Mammary epithelial cell (primary cell): ENCODE results near the gene FNDC5.

Source experiments
- EZH2 ChIP-seq: IDR thresholded peaks from 2 replicates; pipeline ENCODE4 v1.6.1; 2012; ENCODE audit warnings: low read length, inconsistent platforms, borderline replicate concordance
- TF ChIP-seq, protein P1 (sequence below), 2 donors: IDR thresholded peaks in 1 of 2; conservative IDR thresholded peaks in 1 of 2; 2 replicates each; pipeline ENCODE4 v1.5.1; 2011 to 2012; ENCODE audit warnings: inconsistent platforms in 2 of 2, low read length in 2 of 2, mild to moderate bottlenecking in 2 of 2, control low read depth in 1 of 2, low read depth in 1 of 2; ENCODE audit not compliant: insufficient read depth in 1 of 2; ENCODE audit errors: extremely low read depth in 1 of 2

DNA sequence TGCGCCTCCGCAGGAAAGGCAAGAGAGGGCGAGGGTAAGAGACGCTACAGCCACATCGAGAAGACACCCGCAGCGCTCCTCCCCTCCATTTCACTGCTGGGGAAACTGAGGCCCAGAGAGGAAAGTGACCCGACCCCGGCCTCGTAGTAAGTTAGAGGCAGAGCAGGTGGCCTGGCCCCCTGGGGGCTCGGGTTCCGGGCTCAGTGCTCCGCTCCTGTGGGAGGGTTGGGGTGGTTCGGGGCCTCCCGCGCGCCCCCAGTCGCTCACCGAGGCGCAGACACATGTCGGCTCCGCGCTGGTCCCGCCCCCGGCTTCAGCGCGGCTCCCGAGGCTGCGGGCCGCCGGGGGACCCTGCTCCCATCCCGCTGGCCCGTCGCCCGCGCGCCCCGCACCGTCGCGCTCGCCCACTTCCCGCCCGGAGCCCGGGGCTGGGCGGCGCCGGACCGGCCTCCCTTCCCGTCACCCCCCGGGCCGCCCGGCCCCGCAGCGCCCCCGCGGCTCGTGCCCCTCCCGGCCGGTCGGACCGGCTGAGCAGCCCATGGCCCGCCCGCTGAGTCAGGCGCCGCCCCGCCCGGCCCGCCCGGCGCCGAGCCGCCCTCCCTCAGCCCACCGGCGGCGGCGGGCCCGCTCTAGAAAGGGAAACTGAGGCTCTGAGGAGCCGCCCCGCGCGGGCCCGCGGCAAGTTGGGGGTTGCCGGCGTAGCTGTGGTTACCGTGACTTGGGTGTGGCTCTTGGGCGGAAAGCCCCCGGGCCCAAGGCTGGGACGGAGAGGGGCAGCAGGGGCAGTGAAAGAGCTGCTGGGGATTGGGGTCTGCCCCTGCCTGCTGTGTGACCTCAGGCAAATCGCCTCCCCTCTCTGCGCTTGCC, 30.5 kb upstream of the FNDC5 start, which contains the start of gene TMEM54:
- TF ChIP-seq, protein P1, sequence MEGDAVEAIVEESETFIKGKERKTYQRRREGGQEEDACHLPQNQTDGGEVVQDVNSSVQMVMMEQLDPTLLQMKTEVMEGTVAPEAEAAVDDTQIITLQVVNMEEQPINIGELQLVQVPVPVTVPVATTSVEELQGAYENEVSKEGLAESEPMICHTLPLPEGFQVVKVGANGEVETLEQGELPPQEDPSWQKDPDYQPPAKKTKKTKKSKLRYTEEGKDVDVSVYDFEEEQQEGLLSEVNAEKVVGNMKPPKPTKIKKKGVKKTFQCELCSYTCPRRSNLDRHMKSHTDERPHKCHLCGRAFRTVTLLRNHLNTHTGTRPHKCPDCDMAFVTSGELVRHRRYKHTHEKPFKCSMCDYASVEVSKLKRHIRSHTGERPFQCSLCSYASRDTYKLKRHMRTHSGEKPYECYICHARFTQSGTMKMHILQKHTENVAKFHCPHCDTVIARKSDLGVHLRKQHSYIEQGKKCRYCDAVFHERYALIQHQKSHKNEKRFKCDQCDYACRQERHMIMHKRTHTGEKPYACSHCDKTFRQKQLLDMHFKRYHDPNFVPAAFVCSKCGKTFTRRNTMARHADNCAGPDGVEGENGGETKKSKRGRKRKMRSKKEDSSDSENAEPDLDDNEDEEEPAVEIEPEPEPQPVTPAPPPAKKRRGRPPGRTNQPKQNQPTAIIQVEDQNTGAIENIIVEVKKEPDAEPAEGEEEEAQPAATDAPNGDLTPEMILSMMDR (conservative IDR thresholded peaks at IDR 0.05 in 1 of 2, IDR thresholded peaks at IDR 0.05 in 1 of 2; ENCODE audit: extremely low read depth in 1 of 2, insufficient read depth in 1 of 2, low read depth in 1 of 2, low read length in 2 of 2) = peak in 1 of 2 donors; percentile 10
- TF ChIP-seq EZH2 = no peak
